CD4-positive, alpha-beta T cell treated with Interleukin-2 at 100 ng/mL for 4 hours (primary cell): ENCODE measurements around the gene LYL1.

Experiments
- DNase-seq: peaks from one replicate; pipeline ENCODE4 v3.0.0-alpha.2; 2020; ENCODE audit warnings: low spot score

Gene LYL1

DNA sequence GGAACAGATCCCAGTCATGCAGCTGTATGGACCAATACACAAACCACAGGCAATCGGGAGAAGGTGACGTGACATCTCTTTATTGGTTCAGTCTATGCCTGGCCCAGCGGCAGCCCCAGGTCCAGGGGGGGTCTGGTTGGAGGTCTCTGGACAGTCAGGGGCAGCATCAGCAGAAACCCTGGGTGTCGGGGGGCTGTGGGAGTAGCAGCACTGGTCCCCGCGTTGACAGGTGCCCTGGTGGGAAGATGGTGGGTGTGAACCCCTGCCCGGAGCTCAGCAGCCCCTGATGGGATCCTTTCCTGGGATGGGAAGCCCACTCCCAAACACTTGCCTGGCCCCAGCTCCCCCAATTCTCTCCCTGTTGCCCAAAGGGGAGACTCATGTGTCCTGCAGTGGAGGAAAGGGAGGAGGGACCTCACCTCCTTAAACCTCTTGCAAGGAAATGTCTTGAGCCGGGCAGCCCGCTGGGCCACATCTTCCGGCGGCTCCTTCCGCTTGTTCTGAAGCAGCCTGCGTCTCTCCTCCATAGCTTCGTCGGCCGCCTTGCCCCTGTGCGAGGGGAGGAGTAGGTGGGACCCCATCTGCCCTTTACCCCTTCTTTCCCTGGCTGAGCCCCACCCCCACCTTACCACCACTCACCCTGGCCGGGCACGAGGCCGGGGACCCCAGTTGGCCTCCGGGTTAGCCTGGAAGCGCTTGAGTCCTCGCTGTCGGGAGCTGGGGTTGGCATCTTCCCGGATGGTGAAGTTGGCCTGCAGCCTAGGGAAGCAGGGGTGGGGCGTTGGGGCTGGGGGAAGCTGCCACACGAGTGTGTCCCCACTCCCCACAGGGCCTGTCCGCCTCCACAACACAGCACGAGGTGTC is 2.4 kb upstream of the LYL1 start:
- peak; percentile 29 for DNase-seq

DNA sequence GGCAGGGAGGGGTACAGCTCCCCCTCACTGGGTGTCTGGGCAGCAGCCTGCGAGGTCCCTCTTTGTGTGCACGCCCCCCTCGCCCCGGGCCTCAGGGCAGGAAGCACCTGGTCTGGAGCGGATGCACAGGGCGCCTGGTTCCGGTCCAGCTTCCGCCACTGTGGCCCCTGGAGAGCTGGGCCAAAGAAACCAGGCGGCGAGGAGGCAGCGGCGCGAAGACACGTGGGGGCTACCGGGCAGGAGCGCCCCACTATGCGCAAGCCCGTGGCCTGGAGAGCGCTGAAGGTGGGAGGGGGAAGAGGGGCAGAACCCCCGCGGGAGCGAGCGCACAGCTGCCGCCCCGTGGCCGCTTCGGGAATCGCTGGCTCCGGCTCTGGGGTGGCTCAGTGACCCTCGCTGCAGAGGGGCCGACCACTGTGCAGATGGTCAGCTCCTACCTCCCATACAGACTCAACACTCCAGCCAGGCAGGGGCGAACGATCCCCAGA is 1.7 kb upstream of the LYL1 start:
- peak; percentile 63 for DNase-seq

DNA sequence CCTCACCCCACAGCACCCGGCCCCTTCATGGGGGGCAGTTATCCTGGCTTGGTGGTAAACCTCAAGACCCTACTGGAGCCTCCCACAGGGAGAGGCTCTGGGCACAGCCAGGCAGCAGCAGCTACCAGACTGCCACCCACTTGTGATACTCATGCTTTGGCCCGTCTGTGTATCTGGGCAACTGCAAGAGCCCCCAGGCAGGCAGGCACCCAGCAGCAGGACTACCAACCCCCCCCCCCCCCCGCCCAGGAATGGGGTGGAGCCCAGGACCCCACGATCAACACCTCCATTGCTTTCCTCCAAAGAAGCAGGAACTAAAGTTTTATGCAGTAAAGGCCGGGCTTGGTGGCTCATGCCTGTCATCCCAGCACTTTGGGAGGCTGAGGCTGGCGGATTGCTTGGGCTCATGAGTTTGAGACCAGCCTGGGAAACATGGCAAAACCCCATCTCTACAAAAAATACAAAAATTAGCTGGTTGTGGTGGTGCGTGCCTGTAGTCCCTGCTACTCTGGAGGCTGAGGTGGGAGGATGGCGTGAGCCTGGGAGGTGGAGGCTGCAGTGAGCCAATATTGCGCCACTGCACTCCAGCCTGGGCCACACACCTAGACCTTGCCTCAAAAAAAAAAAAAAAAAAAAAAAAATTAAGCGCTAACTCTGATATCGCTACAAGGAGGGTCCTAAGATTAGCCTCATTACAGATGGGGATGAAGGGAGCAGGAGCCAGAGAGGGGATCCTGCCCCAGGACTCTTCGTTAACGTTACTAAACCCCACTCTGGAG is 1.1 kb upstream of the LYL1 start:
- DNase-seq: no peak

DNA sequence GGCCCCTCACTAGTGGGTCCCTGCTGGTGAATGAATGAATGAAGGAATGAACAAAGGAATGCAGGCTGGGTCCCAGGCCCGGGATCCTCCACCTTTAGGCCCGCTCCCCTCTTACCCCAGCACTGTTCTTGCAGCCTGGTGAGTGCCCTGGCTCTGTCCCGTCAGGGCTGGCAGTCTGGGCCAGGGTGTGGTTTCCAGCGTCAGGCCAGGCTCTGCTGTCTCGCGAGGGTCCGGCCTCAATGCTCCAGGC is 317 bp downstream of the LYL1 start:
- DNase-seq: no peak

DNA sequence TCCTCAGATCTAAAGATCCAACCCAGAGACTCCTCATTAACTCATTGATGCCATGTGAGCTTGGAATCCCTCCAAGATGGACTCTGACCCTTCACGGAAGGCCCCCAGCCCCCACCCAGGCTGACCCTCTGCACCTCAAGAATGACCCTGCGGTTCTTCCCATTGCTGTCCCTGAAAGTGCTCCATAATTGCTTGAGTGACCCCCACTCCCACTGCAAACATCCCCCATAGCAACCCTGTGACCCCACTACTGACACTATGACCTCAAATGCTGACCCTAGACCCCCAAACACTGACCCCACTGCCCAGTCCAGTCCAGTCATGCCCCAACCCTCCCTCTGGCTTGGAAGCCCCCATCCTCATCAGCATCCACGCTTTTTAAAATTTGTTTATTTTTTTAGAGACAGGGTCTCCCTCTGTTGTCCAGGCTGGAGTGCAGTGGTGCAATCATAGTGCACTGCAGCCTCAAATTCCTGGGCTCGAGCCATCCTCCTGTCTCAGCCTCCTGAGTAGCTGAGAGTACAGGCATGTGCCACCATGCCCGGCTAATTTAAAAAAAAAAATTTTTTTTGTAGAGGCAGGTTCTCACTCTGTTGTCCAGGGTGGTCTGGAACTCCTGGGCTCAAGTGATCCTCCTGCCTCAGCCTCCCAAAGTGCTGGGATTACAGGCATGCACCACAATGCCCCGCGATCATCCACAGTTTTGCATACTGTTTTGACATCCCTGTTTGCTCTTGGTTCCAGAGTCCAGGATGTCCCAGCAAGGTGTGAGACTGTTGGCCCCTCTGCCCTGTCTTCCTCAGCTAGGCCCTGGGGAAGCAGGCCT is 855 bp downstream of the LYL1 start:
- no peak for DNase-seq

DNA sequence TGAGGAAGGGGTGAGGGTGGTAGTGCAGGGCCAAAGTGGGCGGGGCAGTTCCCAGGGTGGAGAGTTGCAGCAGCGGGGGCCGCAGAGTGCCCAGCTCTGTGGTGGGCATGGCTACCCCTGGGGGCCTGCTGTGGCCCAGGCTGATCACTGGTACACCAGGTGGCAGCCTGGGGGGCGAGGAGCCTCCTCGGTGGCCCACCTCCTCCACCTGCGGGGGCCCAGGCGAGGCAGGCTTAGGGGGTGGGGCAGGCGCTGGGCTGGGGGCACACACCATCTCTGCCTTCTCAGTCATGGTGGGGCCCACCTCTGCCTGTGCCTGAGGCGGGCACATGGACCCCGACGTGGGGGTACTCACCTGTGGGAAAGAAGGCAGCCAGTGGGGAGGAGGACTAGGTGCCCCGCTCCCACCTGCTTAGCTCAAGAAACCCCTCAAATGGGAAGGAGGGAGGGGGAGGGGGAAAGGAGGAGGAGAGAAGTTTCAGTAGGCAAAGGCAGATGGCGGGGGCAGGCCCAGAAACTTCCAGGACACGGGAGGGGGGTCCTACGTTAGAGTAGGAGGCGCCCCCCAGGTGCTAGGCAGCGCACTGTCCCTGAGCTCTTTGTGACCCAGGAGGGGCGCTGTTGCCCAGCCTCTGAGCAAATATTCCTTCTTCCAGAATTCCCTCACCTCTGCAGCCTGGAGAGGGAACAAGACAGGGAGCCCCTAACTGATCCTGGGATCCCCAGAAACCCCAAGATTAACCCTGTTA is 1.6 kb downstream of the LYL1 start:
- DNase-seq: no peak

DNA sequence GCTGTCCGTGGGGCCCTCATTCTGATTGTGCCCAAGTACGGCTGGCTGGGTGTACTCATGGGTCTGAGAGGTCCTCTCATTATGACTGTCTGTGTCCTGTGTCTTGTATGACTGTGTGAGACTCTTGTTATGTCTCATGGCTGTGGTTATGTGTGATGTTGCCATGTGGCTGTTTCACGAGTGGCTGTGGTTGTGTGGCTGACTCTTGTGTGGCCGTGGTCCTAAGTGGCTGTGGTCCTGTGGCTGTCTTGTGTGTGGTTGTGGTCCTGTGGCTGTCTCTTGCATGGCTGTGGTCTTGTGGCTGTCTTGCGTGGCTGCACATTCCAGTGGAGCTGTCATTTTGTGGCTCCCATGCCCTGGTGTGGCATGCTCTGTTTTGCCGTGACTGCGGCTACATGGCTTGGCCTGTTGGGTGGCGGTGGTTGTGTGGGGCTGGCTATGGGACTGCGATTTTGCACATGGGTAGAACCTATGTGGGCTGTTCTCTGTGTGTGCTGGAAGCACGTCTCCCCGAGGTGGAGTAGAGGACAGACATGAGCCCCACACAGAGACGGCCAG is 2.5 kb downstream of the LYL1 start:
- DNase-seq: peak; percentile 86

DNA sequence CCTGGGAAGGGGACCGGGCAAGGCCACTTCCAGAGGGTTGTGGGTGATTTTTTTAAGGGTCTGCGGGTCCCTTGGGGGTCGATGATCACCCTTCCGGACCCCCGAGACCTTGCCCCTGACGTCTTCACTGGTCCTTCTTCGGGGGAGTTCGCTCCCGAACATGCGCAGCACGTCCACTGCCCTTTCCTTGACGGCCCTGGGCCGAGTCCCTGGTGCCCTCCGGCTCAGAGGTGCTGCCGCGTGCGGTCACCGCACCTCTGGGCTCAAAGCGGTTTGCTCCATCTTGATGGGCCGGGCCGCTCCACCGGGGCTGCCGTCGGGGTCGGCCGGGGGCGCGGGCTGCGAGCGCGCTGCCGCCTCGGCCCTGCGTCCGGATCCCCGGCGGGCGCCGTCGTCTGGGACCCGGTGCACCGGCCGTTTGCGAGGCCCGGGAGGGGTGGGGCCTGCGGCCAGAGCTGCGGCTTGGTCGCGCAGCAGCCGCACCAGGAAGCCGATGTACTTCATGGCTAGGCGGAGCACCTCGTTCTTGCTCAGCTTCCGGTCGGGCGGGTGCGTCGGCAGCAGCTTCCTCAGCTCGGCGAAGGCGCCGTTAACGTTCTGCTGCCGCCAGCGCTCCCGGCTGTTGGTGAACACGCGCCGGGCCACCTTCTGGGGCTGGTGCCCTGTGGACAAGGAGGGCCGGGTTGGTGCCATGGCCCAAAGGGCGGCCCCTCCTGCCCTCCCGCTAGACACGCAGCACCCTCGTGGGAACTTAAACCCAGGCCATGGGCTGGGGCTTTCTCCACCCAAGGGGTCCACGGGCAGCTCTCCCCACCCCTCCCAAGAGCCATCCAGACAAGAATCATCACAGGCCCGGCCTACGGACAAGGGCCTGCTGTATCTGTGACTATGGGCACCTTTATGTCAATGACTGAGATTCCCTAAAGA is 3.3 kb downstream of the LYL1 start:
- peak; percentile 82 for DNase-seq

DNA sequence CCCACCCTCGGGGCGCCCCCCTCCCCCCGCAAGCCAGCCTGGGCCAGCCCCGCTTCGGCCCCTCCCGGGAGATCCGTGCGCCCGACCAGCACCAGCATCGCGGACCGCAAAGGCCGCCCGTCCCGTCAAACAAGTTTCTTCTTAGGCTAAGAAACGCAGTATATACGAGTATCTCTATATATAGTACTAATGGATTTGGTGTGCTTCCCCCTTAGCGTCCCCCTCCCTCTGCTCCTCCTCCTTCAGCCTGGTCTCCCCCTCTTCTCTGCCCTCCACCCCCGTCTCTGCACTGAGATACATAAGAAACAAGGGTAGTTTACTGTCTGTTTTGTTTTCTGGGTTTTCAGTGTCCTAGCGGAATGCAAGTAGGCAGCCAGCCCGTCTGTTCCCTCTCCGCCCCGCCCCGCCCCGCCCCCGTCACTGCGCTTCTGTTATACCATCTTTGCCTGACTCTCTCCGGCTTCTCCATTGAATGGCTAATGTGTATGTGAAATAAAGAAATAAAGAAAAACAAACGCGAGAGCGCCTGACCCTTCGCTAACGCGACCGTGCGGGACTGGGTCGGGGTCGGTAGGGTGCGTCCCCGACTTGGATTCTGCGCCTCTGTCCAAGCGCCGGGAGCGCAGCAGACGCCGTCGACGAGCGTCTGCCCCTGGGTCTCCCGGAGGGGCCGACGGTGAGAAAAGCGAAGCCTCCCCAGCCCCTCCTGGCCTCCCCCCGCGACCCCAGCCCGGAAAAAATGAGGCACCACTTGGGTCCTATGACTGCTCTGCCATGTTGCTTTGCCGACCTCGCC is 4.2 kb downstream of the LYL1 start:
- peak; percentile 37 for DNase-seq

DNA sequence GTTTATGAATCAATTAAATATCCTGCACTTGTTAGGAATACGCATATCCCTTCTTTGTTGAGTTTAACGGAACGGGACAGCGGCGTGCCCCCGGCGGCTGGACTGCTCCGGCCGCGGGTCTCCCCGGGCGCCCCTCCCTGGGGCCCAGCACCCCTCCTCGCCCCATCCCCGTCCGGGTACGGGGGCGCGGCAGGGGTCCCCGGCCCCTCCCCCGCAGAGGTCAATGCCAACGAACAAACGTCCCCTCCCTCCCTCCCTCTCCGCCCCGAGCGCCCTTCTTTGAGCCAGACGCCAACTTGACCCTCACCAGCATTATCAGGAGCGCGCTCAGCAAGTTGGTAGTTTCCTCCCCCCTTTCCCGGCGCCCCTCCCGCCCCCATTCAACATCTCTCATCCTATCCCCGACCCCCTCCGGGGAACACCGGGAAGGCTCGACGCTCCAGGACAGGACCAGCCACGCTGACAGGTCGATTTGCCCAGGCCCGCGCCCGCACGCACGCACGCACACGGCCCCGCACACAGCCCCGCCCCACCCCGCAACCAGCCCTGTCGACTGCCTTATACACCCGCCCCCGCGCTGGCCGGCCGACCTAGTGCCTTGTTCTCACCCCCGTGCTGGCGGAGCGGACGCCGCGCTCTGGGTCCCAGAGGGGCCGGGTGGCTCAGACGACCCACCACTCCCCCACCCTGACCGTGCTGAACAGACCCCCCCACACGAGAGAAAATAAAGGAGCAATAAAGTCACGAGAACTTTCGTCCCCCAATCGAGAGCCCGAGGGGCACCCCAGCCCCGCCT is 5.0 kb downstream of the LYL1 start:
- no peak for DNase-seq

DNA sequence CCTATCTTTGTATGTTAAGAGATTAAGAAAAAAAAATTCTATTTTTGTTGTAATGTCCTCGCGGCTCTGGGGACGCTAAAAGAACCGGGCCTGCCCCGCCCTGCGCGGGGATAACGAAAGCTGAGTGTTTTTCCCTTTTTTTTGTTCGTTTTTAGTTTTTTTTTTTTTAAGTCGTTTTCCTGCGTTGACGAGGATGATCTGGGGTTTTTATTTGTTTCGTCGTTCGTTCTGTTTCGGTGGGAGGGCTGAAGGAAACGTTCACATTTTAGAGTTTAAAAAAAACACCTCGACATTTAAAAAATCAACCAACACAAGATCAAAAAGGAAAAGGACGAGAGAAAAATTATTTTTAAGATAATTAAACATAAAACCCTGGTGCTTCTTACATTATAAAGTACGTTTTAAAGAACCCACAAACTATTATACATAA is 5.6 kb downstream of the LYL1 start:
- no peak for DNase-seq

DNA sequence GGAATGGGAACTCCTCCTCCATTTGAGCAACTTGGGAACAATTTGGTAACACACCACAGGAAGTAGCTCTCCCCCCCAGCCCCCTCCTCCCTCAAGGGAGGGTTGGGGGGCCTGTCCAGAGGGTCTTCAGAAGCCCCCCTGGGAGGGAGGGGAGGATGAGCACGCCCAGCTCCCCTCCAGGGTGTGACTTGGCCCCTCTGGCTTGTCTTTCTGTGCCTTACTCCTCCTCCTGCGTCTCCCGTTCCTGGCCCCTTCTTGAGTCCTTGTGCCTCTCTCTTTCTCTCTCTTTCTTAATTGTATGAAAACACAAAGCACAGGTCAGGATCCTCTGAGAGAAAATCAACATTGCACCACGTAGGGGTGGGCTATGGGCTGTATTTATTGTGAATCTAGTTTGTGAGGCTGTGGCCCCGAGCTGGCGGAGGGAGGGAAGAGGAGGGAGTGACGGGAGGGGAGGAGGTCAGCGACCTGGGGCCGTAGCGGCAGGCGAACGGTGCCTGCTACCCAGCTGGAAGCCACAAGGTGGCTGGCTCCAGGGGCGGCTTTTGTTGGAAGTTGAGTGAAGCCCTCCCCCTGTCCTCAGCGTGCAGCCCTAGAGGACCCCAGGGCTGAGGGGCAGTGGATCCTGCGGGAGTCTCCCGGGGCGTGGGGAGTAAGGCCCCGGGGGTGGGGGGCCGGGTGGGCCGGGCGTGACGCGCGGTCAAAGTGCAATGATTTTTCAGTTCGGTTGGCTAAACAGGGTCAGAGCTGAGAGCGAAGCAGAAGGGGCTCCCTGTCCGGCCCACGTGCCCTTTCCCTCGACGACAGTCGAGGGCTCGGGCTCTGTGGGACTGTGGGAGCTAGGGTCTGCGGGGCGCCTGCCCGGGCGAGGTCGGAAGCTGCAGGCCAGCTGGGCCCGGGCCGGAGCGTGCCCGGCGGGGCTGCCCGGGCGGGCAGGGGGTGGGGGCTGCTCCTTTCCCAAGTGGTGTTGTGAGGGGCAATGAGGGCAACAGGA is 6.4 kb downstream of the LYL1 start:
- DNase-seq: no peak

DNA sequence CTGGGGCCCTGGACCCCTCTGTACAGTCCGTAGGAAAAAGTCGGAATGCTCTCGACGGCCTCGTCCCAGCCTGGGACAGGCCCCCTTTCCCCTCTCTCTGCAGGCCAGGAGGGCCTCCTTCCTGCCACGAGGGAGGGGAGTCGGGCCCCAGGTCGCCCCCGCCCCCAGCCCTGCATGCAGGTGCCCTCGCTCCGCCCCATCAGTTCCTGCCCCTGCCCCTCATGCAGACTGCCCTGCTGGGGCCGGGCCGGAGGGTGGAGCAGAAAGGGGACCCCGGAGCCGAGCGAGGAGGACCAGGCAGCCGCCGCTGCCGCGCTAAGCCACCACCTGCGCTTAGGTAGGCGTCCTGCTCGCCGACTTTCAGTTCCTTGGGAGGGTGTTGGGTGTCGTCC is 7.3 kb downstream of the LYL1 start:
- DNase-seq: no peak

DNA sequence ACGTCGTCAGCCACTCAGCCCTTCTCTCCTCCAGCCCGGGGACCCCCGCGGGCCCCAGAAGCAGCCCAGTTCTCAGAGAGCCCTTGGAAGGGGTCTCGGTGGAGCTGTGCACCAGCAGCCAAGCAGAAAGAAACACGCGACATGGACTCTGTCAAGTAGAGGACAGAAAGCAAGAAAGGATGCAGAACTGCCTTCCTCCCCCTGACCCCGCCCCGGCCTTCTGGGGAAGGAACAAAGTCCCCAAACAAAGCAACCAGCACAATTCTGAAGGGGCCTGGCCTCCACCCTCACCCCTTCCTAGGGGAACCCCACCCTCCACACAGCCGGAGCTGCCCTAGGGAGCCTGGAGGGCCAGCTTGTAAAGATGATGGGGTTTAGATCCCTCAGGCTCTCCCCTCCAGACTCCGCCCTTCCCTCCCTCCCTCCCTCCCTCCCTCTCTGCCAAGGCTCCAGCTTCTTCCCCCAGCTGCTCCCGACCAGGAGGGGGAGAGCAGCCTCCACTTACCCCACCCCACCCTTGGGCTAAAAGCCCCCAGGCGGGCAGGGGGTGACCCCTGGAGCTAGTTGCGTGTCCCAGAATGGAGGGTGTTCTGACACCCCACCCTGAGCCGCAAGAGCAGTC is 7.8 kb downstream of the LYL1 start:
- no peak for DNase-seq

DNA sequence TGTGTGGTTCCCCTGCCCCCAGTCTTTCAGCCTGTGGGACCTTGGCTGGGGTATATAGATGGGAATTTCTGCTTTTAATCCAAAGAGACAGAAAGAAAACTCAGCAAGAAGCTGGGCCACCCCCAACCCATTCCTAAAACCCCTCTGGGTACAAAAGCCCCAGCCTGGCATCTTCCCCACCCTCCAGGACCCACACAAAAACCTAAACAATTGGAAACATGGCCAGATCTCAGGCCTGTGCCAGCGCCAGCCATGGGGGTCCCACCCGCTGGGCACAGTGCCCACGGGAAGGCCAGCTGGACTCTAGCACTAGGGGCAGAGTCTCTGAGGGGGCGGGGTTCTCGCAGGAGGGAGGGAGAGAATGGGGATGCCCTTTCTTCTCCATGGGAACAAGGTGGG is 8.6 kb downstream of the LYL1 start:
- no peak for DNase-seq

DNA sequence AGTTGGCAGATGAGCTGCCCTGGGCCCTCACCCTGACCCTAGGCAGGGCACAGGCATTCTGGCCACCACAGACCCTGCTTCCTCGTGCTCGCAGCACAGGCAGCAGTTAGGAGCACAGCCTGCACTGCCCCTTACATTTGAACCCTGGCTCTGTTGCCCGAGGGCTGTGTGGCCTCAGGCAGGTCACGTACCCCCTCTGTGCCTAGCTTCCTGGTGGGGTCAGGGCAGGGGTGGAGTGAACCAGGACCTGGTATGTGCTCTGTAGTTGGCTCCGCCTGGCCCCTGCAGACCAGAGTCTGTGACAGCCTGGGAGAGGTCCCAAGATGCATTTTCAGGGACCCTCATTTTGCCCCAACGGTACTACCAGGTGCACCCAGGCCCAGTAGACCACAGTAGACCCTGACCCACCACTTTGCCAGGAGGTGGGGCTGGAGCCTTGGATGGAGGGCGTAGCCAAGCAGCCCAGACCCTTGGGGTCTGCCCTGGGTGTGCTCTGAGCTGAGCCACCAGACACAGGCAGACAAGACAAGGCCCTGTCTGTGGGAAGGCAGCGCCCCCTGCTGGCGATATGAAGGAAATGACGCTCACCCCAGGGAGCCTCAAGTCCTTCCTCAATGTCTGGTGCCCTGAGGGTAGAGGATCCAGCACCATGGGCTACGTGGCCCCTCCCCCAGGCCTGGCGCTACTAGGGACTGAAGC is 9.1 kb downstream of the LYL1 start:
- peak; percentile 84 for DNase-seq
